HG03095 (cell line): ENCODE data around the gene RANGAP1.

Experiments
- ATAC-seq: cut with Tn5 transposase; IDR thresholded peaks from one replicate; pipeline ENCODE4 v1.9.1; 2021; ENCODE audit warnings: moderate library complexity; ENCODE audit not compliant: unreplicated experiment

RANGAP1 gene

DNA sequence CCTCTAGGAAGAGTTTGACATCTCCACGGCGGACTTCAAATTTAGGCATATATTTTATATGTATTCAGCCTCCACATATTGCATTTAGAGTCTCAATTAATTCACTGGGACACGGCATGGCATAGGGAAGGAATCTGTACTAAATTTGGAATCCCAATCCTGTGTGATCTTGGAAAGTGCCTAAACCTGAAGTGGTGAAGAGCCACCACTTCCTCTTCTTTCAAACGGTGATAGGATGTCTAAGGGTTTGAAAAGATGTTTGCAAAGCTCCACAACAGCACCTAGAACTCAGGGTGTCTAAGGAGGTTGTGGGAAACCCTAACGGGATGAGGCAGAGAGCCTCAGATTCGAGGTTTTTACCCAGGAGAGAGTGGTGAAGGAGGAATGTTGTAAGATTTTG is 81.9 kb downstream of the RANGAP1 start:
- no peak for ATAC-seq

DNA sequence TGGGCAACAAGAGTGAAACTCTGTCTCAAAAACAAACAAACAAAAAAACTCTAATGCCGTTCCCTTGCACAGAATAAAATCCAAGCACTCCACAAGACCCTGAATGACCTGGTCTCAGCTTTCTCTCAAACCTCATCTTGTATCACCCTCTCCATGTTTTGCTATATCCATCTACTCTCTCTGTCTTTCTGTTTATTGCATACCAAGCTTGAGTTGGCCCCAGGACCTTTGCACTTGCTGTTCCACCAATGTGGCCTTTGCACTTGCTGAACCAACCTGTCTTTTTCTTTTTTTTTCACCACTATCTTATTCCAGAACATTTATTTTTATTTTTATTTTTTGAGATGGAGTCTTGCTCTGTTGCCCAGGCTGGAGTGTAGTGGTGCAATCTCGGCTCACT is 82.9 kb downstream of the RANGAP1 start:
- no peak for ATAC-seq

DNA sequence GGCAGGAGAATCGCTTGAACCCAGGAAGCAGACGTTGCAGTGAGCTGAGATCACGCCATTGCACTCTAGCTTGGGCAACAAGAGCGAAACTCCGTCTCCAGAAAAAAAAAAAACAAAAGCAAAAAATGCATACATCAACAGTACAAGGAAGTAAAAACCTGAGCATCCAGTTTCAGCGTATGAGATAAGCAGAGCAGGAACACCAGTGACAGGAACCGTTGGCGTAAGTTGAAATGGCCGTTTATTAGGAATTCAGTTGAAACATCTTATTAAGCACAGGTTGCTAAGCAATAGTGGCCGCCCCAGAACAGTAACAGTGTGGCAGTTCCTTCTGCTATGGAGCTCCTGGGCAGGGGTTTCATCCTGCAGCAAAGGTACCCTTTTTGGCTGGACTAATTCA is 84.8 kb downstream of the RANGAP1 start:
- no peak for ATAC-seq

DNA sequence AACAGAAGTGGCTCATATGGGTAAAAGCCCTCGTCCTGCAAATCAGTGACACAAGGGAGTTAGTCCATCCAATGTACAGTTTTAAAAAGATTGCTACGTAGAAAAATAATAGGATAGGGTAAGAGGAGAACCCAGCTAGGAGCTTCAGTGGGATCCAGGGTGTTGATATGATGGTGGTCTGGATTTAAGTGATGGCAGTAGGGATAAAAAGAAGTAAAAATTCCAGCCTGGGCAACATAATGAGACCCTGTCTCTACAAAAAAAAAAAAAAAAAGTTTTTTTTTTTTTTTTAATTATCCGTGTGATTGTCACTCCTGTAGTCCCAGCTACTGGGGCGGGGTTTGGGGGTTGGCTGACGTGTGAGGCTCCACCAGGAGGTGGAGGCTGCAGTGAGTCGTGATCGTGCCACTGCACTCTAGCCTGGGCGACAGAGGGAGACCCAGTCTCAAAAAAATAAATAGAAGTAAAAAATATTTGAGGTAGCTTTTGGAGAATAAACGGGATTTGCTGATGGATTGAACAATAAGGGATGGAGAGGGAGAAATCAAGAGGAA is 87.9 kb downstream of the RANGAP1 start:
- no peak for ATAC-seq

DNA sequence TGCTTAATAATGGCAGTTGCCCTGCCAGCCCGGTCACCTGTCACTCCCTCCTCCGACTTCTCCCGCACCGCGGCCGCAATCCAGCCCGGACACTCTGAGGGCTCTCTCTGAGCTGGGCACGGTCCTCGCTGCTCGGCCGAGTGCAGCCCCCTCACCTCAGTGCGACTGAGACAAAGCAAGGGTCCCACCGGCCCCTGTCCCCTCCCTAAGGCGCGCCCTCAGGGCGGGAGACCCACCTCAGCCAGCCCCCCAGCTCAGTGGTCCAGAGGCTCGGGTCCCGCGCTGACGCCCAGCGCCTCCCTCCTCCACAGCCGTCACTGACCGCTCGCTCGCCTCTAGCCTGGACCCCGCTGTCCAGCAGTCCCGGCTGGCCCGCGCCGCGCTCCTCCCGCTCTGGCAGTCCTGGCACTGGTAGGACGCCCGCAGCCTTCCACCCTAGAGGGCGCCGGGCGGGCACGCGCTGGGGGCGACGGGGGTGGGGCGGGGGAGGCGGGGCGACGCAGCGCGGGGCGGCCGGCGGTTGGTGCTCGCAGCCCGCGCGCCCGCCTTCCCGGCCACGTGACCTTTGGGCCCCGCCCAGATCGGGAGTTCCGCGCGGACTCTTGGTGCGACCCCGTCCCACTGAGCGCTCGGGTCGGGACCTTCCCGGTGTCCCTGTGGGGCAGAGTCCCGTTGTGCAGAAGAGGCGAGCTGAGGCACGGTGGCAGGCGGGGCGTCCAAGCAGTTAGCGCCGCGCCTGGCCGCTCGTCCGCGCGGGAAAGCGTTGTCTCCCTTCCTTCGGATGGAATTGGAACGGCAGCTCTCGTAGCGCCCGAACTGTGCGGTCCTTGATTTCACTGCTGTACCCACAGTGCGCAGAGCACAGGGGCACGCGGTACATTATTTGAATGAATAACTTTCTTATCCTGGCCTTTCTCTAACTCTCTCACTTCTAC is 88.7 kb downstream of the RANGAP1 start:
- peak; percentile 69 for ATAC-seq
